Tibial artery (tissue), 4 donors: Measurements from ENCODE around the gene FAM76A.
"Not testable (repeated sequence)": the region's sequence is repeated elsewhere in the genome, so short reads cannot be mapped to it uniquely, and the experiment has no call there.

ENCODE experiments used
- DNase-seq, 2 donors: peaks; one replicate each; pipeline ENCODE4 v3.0.0-alpha.2; 2019
- H3K27ac ChIP-seq, 2 donors: fragments of 200-600 bp; sonication (generic) in 1 of 2; 1 replicate in 1 of 2; 2 replicates in 1 of 2; pipeline ENCODE4 v1.5.1; 2018 to 2019; ENCODE audit warnings: mild to moderate bottlenecking in 1 of 2
- H3K27me3 ChIP-seq, 2 donors: fragments of 200-600 bp; sonication (generic) in 1 of 2; one replicate each; pipeline versions ENCODE4 v1.5.1 to v1.6.0; 2016 to 2019
- H3K36me3 ChIP-seq, 3 donors: fragments of 200-600 bp; sonication (generic) in 2 of 3; one replicate each; pipeline ENCODE4 v1.5.1; 2016 to 2019; ENCODE audit warnings: mild to moderate bottlenecking in 2 of 3
- H3K4me1 ChIP-seq, 4 donors: fragments of 200-600 bp; sonication (generic) in 2 of 4; 1 replicate in 3 of 4; 2 replicates in 1 of 4; pipeline ENCODE4 v1.5.1; 2016 to 2019
- H3K4me3 ChIP-seq, 2 donors: fragments of 200-600 bp; sonication (generic) in 1 of 2; 1 replicate in 1 of 2; 2 replicates in 1 of 2; pipeline ENCODE4 v1.5.1; 2018 to 2019; ENCODE audit warnings: mild to moderate bottlenecking in 2 of 2
- H3K9me3 ChIP-seq, 3 donors: fragments of 200-600 bp; sonication (generic) in 1 of 3; one replicate each; pipeline ENCODE4 v1.5.1; 2016 to 2019
- intact Hi-C: fragments of 100-400 bp; cut with DNase I; formaldehyde crosslinking; loops from one replicate; pipeline ENCODE4 v1.15.0; 2023; ENCODE audit warnings: low total_unique reads
- TF ChIP-seq, protein P1 (sequence below), 2 experiments: fragments of 200-600 bp in 1 of 2; fragments of 450-650 bp in 1 of 2; IDR thresholded peaks; one replicate each; pipeline ENCODE4 v1.5.1; 2017 to 2019; ENCODE audit warnings: antibody characterized with exemption in 2 of 2, mild to moderate bottlenecking in 1 of 2, moderate library complexity in 1 of 2

The FAM76A gene

DNA sequence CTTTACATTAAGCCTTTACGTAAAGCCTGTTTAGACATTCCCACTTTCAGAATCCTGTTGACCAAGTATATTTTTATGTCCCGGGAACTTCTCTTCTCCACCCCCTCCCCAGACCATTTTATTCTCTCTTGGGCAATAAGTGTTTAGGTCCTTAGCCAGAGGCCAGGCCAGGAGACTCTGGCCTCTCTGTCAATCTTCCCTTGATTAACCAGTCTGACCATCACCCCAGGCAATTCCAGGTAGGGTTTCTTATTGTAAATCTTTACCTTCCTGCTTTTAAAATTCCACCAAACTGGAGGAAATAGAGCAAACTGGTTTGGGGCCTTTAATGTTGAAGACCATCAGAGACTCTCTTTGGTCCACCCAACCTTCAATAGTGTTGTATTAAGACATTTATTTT is 41.6 kb upstream of the FAM76A start:
- no peaks in the 10 kb centered on the region for H3K27me3 ChIP-seq
- no peak overlapping the region for H3K4me3 ChIP-seq
- peaks cover 0 to 19% (median 13%) of the 10 kb centered on the region in 3 donors for H3K9me3 ChIP-seq
- TF ChIP-seq, protein P1, sequence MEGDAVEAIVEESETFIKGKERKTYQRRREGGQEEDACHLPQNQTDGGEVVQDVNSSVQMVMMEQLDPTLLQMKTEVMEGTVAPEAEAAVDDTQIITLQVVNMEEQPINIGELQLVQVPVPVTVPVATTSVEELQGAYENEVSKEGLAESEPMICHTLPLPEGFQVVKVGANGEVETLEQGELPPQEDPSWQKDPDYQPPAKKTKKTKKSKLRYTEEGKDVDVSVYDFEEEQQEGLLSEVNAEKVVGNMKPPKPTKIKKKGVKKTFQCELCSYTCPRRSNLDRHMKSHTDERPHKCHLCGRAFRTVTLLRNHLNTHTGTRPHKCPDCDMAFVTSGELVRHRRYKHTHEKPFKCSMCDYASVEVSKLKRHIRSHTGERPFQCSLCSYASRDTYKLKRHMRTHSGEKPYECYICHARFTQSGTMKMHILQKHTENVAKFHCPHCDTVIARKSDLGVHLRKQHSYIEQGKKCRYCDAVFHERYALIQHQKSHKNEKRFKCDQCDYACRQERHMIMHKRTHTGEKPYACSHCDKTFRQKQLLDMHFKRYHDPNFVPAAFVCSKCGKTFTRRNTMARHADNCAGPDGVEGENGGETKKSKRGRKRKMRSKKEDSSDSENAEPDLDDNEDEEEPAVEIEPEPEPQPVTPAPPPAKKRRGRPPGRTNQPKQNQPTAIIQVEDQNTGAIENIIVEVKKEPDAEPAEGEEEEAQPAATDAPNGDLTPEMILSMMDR (IDR thresholded peaks at IDR 0.05) = no peak
- intact Hi-C loops = no loop called here
- DNase-seq = no peak
- H3K4me1 ChIP-seq = peaks cover 0 to 2% (median 1%) of the 10 kb centered on the region in 4 donors
- H3K36me3 ChIP-seq = no peaks in the 10 kb centered on the region
- no peak overlapping the region for H3K27ac ChIP-seq

- intact Hi-C loops = no loop called here
- Histone ChIP-seq H3K4me3 (no peak overlapping the region), H3K9me3 (peaks cover 0 to 12% (median 9%) of the 10 kb centered on the region in 3 donors), H3K36me3 (no peaks in the 10 kb centered on the region), H3K27me3 (no peaks in the 10 kb centered on the region), H3K4me1 (peaks cover 0 to 9% (median 1%) of the 10 kb centered on the region in 4 donors), H3K27ac (no peak overlapping the region)
- DNase-seq = no peak
- TF ChIP-seq, protein P1 (IDR thresholded peaks at IDR 0.05) = no peak
Observed at GRCh38 chr1:27686223-27686990, 39.4 kb upstream of the FAM76A start.

DNA sequence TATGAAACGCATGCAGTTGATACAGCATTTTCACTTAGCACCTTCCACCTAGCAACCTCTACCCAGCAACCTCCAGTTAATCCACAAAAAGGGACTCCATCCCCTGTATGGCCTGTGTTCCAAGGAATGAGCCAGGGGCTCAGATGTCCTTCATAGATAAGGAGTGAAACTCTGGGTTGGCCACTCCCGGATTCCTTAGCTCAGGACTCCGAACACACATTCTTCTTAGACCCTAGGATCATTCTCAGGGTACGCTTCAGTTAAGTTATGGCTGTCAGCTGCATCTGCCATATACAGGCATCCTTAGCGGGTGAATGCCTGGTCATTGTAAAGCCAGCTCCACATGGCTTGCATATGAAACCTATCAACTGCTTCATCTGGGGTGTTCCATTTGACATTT is 37.9 kb upstream of the FAM76A start:
- H3K27ac ChIP-seq = no peak overlapping the region

DNA sequence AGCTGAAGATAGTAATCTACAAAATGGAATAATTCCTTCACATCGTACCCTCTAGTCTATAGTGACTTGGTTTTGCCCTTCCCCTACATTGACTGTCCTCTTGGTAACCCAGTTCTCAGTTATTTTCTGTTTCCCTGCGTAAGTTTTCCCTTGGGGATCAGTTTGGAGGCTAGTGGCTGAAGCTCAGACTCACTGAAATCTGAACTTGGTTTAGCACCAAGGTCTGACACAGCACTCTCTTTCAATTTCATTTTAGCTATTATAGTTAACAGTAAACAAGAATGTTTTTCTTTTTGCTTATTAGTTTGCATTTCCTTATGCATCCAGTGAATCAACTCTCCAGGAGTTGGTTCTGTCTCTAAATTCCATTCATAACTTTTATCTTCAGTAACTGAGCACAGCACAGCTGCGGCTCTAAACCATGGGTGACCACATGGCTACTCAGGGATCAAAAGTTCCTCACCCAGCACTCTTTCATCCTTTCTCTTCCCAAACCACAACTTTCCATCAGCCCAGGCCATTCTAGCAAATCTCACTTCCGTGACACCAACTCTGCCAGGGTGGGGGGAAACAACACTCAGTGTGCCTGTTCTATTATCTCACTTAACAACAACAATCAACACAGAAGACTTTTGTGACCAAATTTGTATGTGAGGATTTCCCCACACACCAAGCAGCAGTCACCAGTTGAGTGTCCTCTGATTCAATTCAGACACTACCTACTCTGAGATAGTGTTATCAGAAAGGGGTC is 36.2 kb upstream of the FAM76A start:
- H3K4me3 ChIP-seq = no peak overlapping the region
- no peak for DNase-seq
- intact Hi-C loops = no loop called here

More for the DNA sequence above, 37.9 kb upstream of the FAM76A start:
- peaks cover 0 to 9% (median 1%) of the 10 kb centered on the region in 4 donors for H3K4me1 ChIP-seq
- intact Hi-C loops = no loop called here
- H3K4me3 ChIP-seq = no peak overlapping the region
- H3K36me3 ChIP-seq = no peaks in the 10 kb centered on the region
- TF ChIP-seq, protein P1 (IDR thresholded peaks at IDR 0.05) = no peak
- no peaks in the 10 kb centered on the region for H3K9me3 ChIP-seq
- DNase-seq = no peak
- H3K27me3 ChIP-seq = no peaks in the 10 kb centered on the region

DNA sequence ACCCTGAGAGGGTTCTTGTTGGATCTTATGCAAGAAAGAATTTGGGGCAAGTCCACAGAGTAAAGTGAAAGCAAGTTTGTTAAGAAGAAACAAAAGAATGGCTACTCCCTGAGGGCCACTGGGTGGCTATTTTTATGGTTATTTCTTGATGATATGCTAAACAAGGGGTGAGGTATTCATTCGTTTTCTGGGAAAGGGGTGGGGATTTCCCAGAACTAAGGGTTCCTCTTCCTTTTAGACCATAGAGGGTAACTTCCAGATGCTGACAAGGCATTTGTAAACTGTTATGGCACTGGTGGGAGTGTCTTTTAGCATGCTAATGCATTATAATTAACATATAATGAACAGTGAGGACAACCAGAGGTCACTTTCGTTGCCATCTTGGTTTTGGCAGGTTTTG is 35.6 kb upstream of the FAM76A start:
- no peaks in the 10 kb centered on the region for H3K27me3 ChIP-seq
- intact Hi-C loops = no loop called here
- no peak for DNase-seq
- peaks cover 0 to 9% (median 1%) of the 10 kb centered on the region in 4 donors for H3K4me1 ChIP-seq
- TF ChIP-seq, protein P1 (IDR thresholded peaks at IDR 0.05) = no peak
- H3K36me3 ChIP-seq = no peaks in the 10 kb centered on the region
- no peaks in the 10 kb centered on the region for H3K9me3 ChIP-seq
- no peak overlapping the region for H3K27ac ChIP-seq
- H3K4me3 ChIP-seq = no peak overlapping the region

More for the DNA sequence above, 36.2 kb upstream of the FAM76A start:
- Histone ChIP-seq H3K27ac (no peak overlapping the region), H3K4me1 (peaks cover 0 to 9% (median 1%) of the 10 kb centered on the region in 4 donors), H3K9me3 (no peaks in the 10 kb centered on the region), H3K27me3 (no peaks in the 10 kb centered on the region), H3K36me3 (no peaks in the 10 kb centered on the region)
- TF ChIP-seq, protein P1 (IDR thresholded peaks at IDR 0.05) = no peak

- intact Hi-C loops, H3K9me3 ChIP-seq, H3K4me1 ChIP-seq, DNase-seq, H3K27me3 ChIP-seq, H3K4me3 ChIP-seq, H3K36me3 ChIP-seq, H3K27ac ChIP-seq: not testable (repeated sequence)
Observed at GRCh38 chr1:27696835-27697234, 28.9 kb upstream of the FAM76A start.
